K562 (cell line): ENCODE data around the gene NET1. TPM values are rescaled to one million over a fixed set of nuclear protein-coding genes. Genes with fewer than 3 reads are reported as not detected.

Experiments
- ATF1 ChIP-seq, 2 experiments: fragments of 450-650 bp in 1 of 2; IDR thresholded peaks; 2 replicates each; pipeline ENCODE4 v1.6.1; 2016; ENCODE audit warnings: missing compliant biosample characterization in 1 of 2, missing genetic modification characterization in 1 of 2
- CBFA2T3 ChIP-seq: fragments of 450-650 bp; IDR thresholded peaks from 2 replicates; pipeline ENCODE4 v1.6.1; 2017
- CBX1 ChIP-seq: sonication (generic); IDR thresholded peaks from 2 replicates; pipeline ENCODE4 v1.6.1; 2016; ENCODE audit warnings: antibody characterized with exemption, low read depth, mild to moderate bottlenecking
- CBX3 ChIP-seq, 2 experiments: IDR thresholded peaks; 1 replicate in 1 of 2; 2 replicates in 1 of 2; pipeline ENCODE4 v1.6.1; 2012; ENCODE audit warnings: inconsistent platforms in 2 of 2, low read length in 2 of 2, borderline replicate concordance in 1 of 2, control low read depth in 1 of 2
- CLOCK ChIP-seq: fragments of 250-450 bp; sonication (Bioruptor Pico); IDR thresholded peaks from 2 replicates; pipeline ENCODE4 v1.4.0; 2020; ENCODE audit warnings: mild to moderate bottlenecking, moderate library complexity, borderline replicate concordance
- DMBX1 ChIP-seq: fragments of 250-450 bp; sonication (Bioruptor Pico); IDR thresholded peaks from 2 replicates; pipeline ENCODE4 v1.8.0; 2022; ENCODE audit warnings: inconsistent platforms, mild to moderate bottlenecking, moderate library complexity, borderline replicate concordance
- FIP1L1 ChIP-seq: fragments of 200-400 bp; formaldehyde crosslinking; IDR thresholded peaks from 2 replicates; pipeline ENCODE4 v1.6.1; 2018; ENCODE audit warnings: mild to moderate bottlenecking, low read depth, low read length; ENCODE audit not compliant: poor library complexity, severe bottlenecking
- FOSL1 ChIP-seq: fragments of 200-800 bp; sonication (Bioruptor generic); conservative IDR thresholded peaks from 2 replicates; pipeline ENCODE4 v1.6.1; 2016; ENCODE audit warnings: missing genetic modification characterization, missing compliant biosample characterization
- HIVEP1 ChIP-seq: fragments of 250-450 bp; sonication (Bioruptor Pico); IDR thresholded peaks from 2 replicates; pipeline ENCODE4 v1.4.0; 2020; ENCODE audit warnings: mild to moderate bottlenecking
- LCOR ChIP-seq: sonication (generic); formaldehyde crosslinking; IDR thresholded peaks from 2 replicates; pipeline ENCODE4 v1.8.0; 2022; ENCODE audit warnings: mild to moderate bottlenecking, missing genetic modification reagents
- MECOM ChIP-seq: fragments of 250-450 bp; sonication (Bioruptor Pico); IDR thresholded peaks from 2 replicates; pipeline ENCODE4 v1.8.0; 2022; ENCODE audit warnings: inconsistent platforms
- MNT ChIP-seq, 2 experiments: fragments of 450-650 bp; conservative IDR thresholded peaks; 2 replicates each; pipeline ENCODE4 v1.6.1; 2017; ENCODE audit warnings: mild to moderate bottlenecking in 2 of 2, moderate library complexity in 2 of 2
- PHTF2 ChIP-seq: fragments of 250-450 bp; sonication (Bioruptor Pico); IDR thresholded peaks from 2 replicates; pipeline ENCODE4 v1.5.0; 2021; ENCODE audit warnings: mild to moderate bottlenecking
- POLR2A ChIP-seq: fragments of 450-650 bp; conservative IDR thresholded peaks from 2 replicates; pipeline ENCODE4 v1.6.1; 2016
- POLR3G ChIP-seq: IDR thresholded peaks from 2 replicates; pipeline ENCODE4 v1.6.1; 2011; ENCODE audit not compliant: insufficient read length, insufficient replicate concordance; ENCODE audit errors: extremely low read depth
- RBM15 ChIP-seq: fragments of 200-400 bp; formaldehyde crosslinking; IDR thresholded peaks from 2 replicates; pipeline ENCODE4 v1.6.1; 2018; ENCODE audit warnings: mild to moderate bottlenecking, low read length, moderate library complexity; ENCODE audit not compliant: insufficient read depth
- RBM25 ChIP-seq: fragments of 200-400 bp; formaldehyde crosslinking; IDR thresholded peaks from 2 replicates; pipeline ENCODE4 v1.6.1; 2018; ENCODE audit warnings: low read length, low read depth, moderate library complexity; ENCODE audit not compliant: severe bottlenecking
- RCOR1 ChIP-seq, 2 experiments: IDR thresholded peaks; 2 replicates each; pipeline ENCODE4 v1.6.1; 2012; ENCODE audit warnings: low read depth in 2 of 2, low read length in 2 of 2, borderline replicate concordance in 1 of 2, improper control_type of control experiment in 1 of 2
- SIN3A ChIP-seq, 2 experiments: fragments of 150-350 bp in 1 of 2; IDR thresholded peaks; 2 replicates each; pipeline ENCODE4 v1.6.1; 2011 to 2016; ENCODE audit warnings: borderline replicate concordance in 2 of 2, low read depth in 2 of 2, low read length in 2 of 2, mild to moderate bottlenecking in 2 of 2, moderate library complexity in 2 of 2; ENCODE audit not compliant: control insufficient read depth in 1 of 2
- SMARCE1 ChIP-seq: fragments of 450-650 bp; IDR thresholded peaks from 2 replicates; pipeline ENCODE4 v1.7.1; 2016; ENCODE audit warnings: mild to moderate bottlenecking
- SRF ChIP-seq, 2 experiments: fragments of 250-450, 450-650 bp in 1 of 2; sonication (Bioruptor Pico) in 1 of 2; sonication (generic) in 1 of 2; formaldehyde crosslinking; IDR thresholded peaks; 2 replicates each; pipeline versions ENCODE4 v1.5.0 to v1.5.1; 2020 to 2022; ENCODE audit warnings: mild to moderate bottlenecking in 1 of 2, missing genetic modification reagents in 1 of 2
- TOE1 ChIP-seq, 2 experiments: fragments of 450-650 bp in 1 of 2; sonication (generic) in 1 of 2; formaldehyde crosslinking in 1 of 2; IDR thresholded peaks; 2 replicates each; pipeline versions ENCODE4 v1.7.1 to v1.8.0; 2016 to 2022; ENCODE audit warnings: borderline replicate concordance in 2 of 2, mild to moderate bottlenecking in 2 of 2, antibody characterized with exemption in 1 of 2, inconsistent platforms in 1 of 2, low read depth in 1 of 2, missing genetic modification reagents in 1 of 2, moderate library complexity in 1 of 2
- TRIM28 ChIP-seq: fragments of 450-650 bp; IDR thresholded peaks from 2 replicates; pipeline ENCODE4 v1.6.1; 2017
- polyA plus RNA-seq, 8 experiments: library from polyadenylated mRNA; depleted of rRNA in 4 of 8; stranded (reverse) in 5 of 8; unstranded in 3 of 8; fragments of >200 nt; fragmentation: Nextera tagmentation in 2 of 8; fragmentation: Illumina TruSeq in 1 of 8; extraction: Ambion mirVana in 2 of 8; extraction: Trizol in 1 of 8; gene quantifications; 2 replicates each; pipeline versions ENCODE4 v1.2.1 to v1.2.3, GENCODE V29; 2011 to 2014; ENCODE audit warnings: inconsistent platforms in 1 of 8, missing spikeins in 1 of 8
- total RNA-seq, 7 experiments: library from RNA; depleted of rRNA in 6 of 7; stranded (reverse); fragments of >200 nt in 6 of 7; fragmentation: Illumina TruSeq in 2 of 7; extraction: Trizol in 2 of 7; gene quantifications; 2 replicates each; pipeline versions ENCODE4 v1.2.1 to v1.2.3, GENCODE V29; 2011 to 2021; ENCODE audit warnings: low replicate concordance in 1 of 7

The NET1 gene
- total and polyA plus RNA-seq, 9 of the 15 experiments (the other 6 are each of a cell fraction or from before 2014, with no cell fraction given), result 47.4 to 258 (median 106) TPM

GRCh38 chr10:5404208-5405041 is 7.9 kb upstream of the NET1 start, which contains the start of gene TUBAL3 (continued):
- TF ChIP-seq TOE1 (IDR thresholded peaks at IDR 0.05; ENCODE audit: borderline replicate concordance), result peak; percentile 42; the same call in 1 of the 2 replicates
- TF ChIP-seq TOE1 (CRISPR knock-in tag; IDR thresholded peaks at IDR 0.05; ENCODE audit: borderline replicate concordance, low read depth), result no peak
- no peak for TF ChIP-seq CLOCK (CRISPR knock-in tag)
- no peak for TF ChIP-seq SRF (CRISPR knock-in tag; IDR thresholded peaks at IDR 0.05)
- TF ChIP-seq LCOR (CRISPR knock-in tag), result no peak
- no peak for TF ChIP-seq HIVEP1 (CRISPR knock-in tag)
- TF ChIP-seq RBM15, result no peak
- TF ChIP-seq TRIM28, result peak; percentile 84
- TF ChIP-seq RBM25, result peak; percentile 14
- peak; percentile 42 to 53; a peak in 1 of 4 replicates for TF ChIP-seq MNT (conservative IDR thresholded peaks at IDR 0.05)
- TF ChIP-seq POLR3G, result no peak
- 0 out of 2 replicates have a peak, but pooled peaks have one; percentile 34 for TF ChIP-seq DMBX1 (CRISPR knock-in tag)
- TF ChIP-seq SIN3A (IDR thresholded peaks at IDR 0.05; ENCODE audit: borderline replicate concordance in 2 of 2, control insufficient read depth in 1 of 2, low read depth in 2 of 2, low read length in 2 of 2), result 0 out of 4 replicates have a peak, but pooled peaks of 1 of the 2 experiments have one; percentile 33
- 0 out of 2 replicates have a peak, but pooled peaks have one; percentile 22 for TF ChIP-seq SMARCE1
- TF ChIP-seq PHTF2, result no peak
- TF ChIP-seq RCOR1 (IDR thresholded peaks at IDR 0.05; ENCODE audit: borderline replicate concordance in 1 of 2, low read depth in 2 of 2, low read length in 2 of 2), result peak in 1 of 2 experiments; percentile 80; a peak in 2 of 4 replicates
- TF ChIP-seq CBX1, result peak; percentile 75; the same call in 1 of the 2 replicates
- no peak for TF ChIP-seq ATF1 (CRISPR knock-in tag; IDR thresholded peaks at IDR 0.05)
- TF ChIP-seq ATF1 (tag; IDR thresholded peaks at IDR 0.05), result 0 out of 2 replicates have a peak, but pooled peaks have one; percentile 12
- TF ChIP-seq FIP1L1, result no peak
- TF ChIP-seq CBX3 (IDR thresholded peaks at IDR 0.05; ENCODE audit: borderline replicate concordance in 1 of 2, low read length in 2 of 2), result peak in 1 of 2 experiments; percentile 53; a peak in 2 of 3 replicates
- TF ChIP-seq FOSL1 (tag), result 0 out of 2 replicates have a peak, but pooled peaks have one; percentile 21
- 0 out of 2 replicates have a peak, but pooled peaks have one; percentile 16 for TF ChIP-seq CBFA2T3
- 0 out of 2 replicates have a peak, but pooled peaks have one; percentile 10 for TF ChIP-seq MECOM (CRISPR knock-in tag)
- peak; percentile 66 for TF ChIP-seq POLR2A
